Ovary (tissue), 3 donors: ENCODE results near the gene MDM1.

Experiments
- CTCF ChIP-seq, 3 donors: fragments of 450-650 bp in 2 of 3; fragments of 200-600 bp in 1 of 3; IDR thresholded peaks; one replicate each; pipeline versions ENCODE4 v1.5.1 to v1.8.0; 2016 to 2022; ENCODE audit warnings: antibody characterized with exemption in 3 of 3, mild to moderate bottlenecking in 1 of 3
- EP300 ChIP-seq: sonication (generic); formaldehyde crosslinking; IDR thresholded peaks from one replicate; pipeline ENCODE4 v1.6.1; 2017; ENCODE audit warnings: antibody characterized with exemption
- POLR2A ChIP-seq: fragments of 450-650 bp; IDR thresholded peaks from one replicate; pipeline ENCODE4 v1.6.1; 2017; ENCODE audit warnings: antibody characterized with exemption, mild to moderate bottlenecking, moderate library complexity
- donor health status: DM: no; HTN: no; CAD: no.

GRCh38 chr12:68324531-68324930 lies 7.6 kb downstream of the MDM1 start:
- TF ChIP-seq CTCF (IDR thresholded peaks at IDR 0.05) (no peak), POLR2A (no peak), EP300 (no peak)
